Measurements from ENCODE around the gene FRY. TPM values are rescaled to one million over a fixed set of nuclear protein-coding genes. Genes with fewer than 3 reads are reported as not detected.

The FRY gene
- total RNA-seq, 1 experiment from 2014 or later: 5.3 TPM

- no peak for ATAC-seq
- no peak for DNase-seq (ENCODE audit: low spot score)
- Mint-ChIP-seq H3K27ac (no peak overlapping the region), H3K4me1 (peaks cover 18% of the 10 kb centered on the region), H3K9me3 (no peaks in the 10 kb centered on the region), H3K4me3 (no peak overlapping the region), H3K27me3 (ENCODE audit: low read depth) (no peaks in the 10 kb centered on the region), H3K36me3 (no peaks in the 10 kb centered on the region)
- TF ChIP-seq ATF1 (CRISPR knock-in tag; IDR thresholded peaks at IDR 0.05) (no peak), USF1 (CRISPR knock-in tag; IDR thresholded peaks at IDR 0.05) (no peak), GABPB1 (CRISPR knock-in tag; IDR thresholded peaks at IDR 0.05) (no peak), ZNF396 (CRISPR knock-in tag; IDR thresholded peaks at IDR 0.05; ENCODE audit: borderline replicate concordance) (no peak), ZBTB21 (CRISPR knock-in tag; IDR thresholded peaks at IDR 0.05; ENCODE audit: borderline replicate concordance) (no peak), HMGA2 (CRISPR knock-in tag; IDR thresholded peaks at IDR 0.05) (no peak), ZNF232 (CRISPR knock-in tag; IDR thresholded peaks at IDR 0.05) (no peak), ARID4B (CRISPR knock-in tag; IDR thresholded peaks at IDR 0.05; ENCODE audit: borderline replicate concordance) (no peak), ZBTB43 (CRISPR knock-in tag; IDR thresholded peaks at IDR 0.05) (no peak), FOXP1 (CRISPR knock-in tag; IDR thresholded peaks at IDR 0.05; ENCODE audit: borderline replicate concordance) (no peak), ATF3 (CRISPR knock-in tag; conservative IDR thresholded peaks at IDR 0.05) (no peak), ZNF416 (CRISPR knock-in tag; IDR thresholded peaks at IDR 0.05) (no peak), NFYB (CRISPR knock-in tag; conservative IDR thresholded peaks at IDR 0.05; ENCODE audit: low read depth) (no peak), NR2C2 (CRISPR knock-in tag; IDR thresholded peaks at IDR 0.05) (no peak), CDX4 (CRISPR knock-in tag; IDR thresholded peaks at IDR 0.05; ENCODE audit: borderline replicate concordance) (no peak), ETV6 (CRISPR knock-in tag; IDR thresholded peaks at IDR 0.05) (no peak), ZNF263 (CRISPR knock-in tag; IDR thresholded peaks at IDR 0.05; ENCODE audit: low read depth) (no peak), SOX15 (CRISPR knock-in tag; IDR thresholded peaks at IDR 0.05) (no peak)
- ChIA-PET CTCF (interaction anchor here (1.2 to 1.3 kb wide), 2 partner anchors 112 to 143 kb away, joined by 3 read pairs; no protein-coding TSS in a partner anchor), POLR2A (no interaction called here)
Measured at GRCh38 chr13:32021785-32022184, 9.8 kb upstream of the FRY start.

- DNase-seq (ENCODE audit: low spot score): no peak
- no peak overlapping the region for H3K27ac Mint-ChIP-seq
- TF ChIP-seq E2F4 (CRISPR knock-in tag; IDR thresholded peaks at IDR 0.05; ENCODE audit: borderline replicate concordance, low read depth) (no peak), ESRRA (CRISPR knock-in tag; IDR thresholded peaks at IDR 0.05; ENCODE audit: borderline replicate concordance) (no peak), CTCF (IDR thresholded peaks at IDR 0.05) (no peak), ZNF232 (CRISPR knock-in tag; IDR thresholded peaks at IDR 0.05) (no peak), ELF4 (CRISPR knock-in tag; IDR thresholded peaks at IDR 0.05; ENCODE audit: low read depth) (no peak), CREB1 (CRISPR knock-in tag; IDR thresholded peaks at IDR 0.05) (no peak)
Measured at GRCh38 chr13:32022311-32022710, 9.3 kb upstream of the FRY start.

More at GRCh38 chr13:32022311-32022710, 9.3 kb upstream of the FRY start:
- CTCF ChIA-PET: interaction anchor here (1.2 to 1.3 kb wide), 2 partner anchors 112 to 142 kb away, joined by 3 read pairs; no protein-coding TSS in a partner anchor
- Mint-ChIP-seq H3K27me3 (ENCODE audit: low read depth) (no peaks in the 10 kb centered on the region), H3K36me3 (no peaks in the 10 kb centered on the region), H3K9me3 (no peaks in the 10 kb centered on the region), H3K4me1 (peaks cover 22% of the 10 kb centered on the region), H3K4me3 (no peak overlapping the region)
- ATAC-seq: no peak
- POLR2A ChIA-PET: no interaction called here

Data from WTC11 (cell line).